K562 (cell line): ENCODE results near the gene SLC27A4. TPM values are rescaled to one million over a fixed set of nuclear protein-coding genes. Genes with fewer than 3 reads are reported as not detected.

Experiments
- GATAD2A ChIP-seq: fragments of 450-650 bp; IDR thresholded peaks from 2 replicates; pipeline ENCODE4 v1.6.1; 2017
- HINFP ChIP-seq: fragments of 450-650 bp; conservative IDR thresholded peaks from 2 replicates; pipeline ENCODE4 v1.6.1; 2016; ENCODE audit warnings: missing genetic modification characterization, low read depth, mild to moderate bottlenecking, control low read depth, missing compliant biosample characterization
- HMG20A ChIP-seq: fragments of 450-650 bp; formaldehyde crosslinking; conservative IDR thresholded peaks from 2 replicates; pipeline ENCODE4 v1.4.0; 2020; ENCODE audit warnings: mild to moderate bottlenecking, mixed read lengths
- MAFF ChIP-seq: IDR thresholded peaks from 2 replicates; pipeline ENCODE4 v1.6.1; 2012; ENCODE audit warnings: low read length, improper control_type of control experiment
- MAFK ChIP-seq: IDR thresholded peaks from 2 replicates; pipeline ENCODE4 v1.6.1; 2011; ENCODE audit warnings: low read length, improper control_type of control experiment
- RB1 ChIP-seq: fragments of 450-650 bp; IDR thresholded peaks from 2 replicates; pipeline ENCODE4 v1.6.1; 2017; ENCODE audit warnings: low read depth, mild to moderate bottlenecking
- RFX7 ChIP-seq: fragments of 250-450 bp; sonication (Bioruptor Pico); IDR thresholded peaks from 2 replicates; pipeline ENCODE4 v1.5.1; 2021; ENCODE audit warnings: mild to moderate bottlenecking
- SIN3B ChIP-seq: fragments of 450-650 bp; IDR thresholded peaks from 2 replicates; pipeline ENCODE4 v1.6.1; 2017; ENCODE audit warnings: low read depth, mild to moderate bottlenecking, moderate library complexity
- SRSF3 ChIP-seq: fragments of 200-400 bp; formaldehyde crosslinking; IDR thresholded peaks from 2 replicates; pipeline ENCODE4 v1.6.1; 2016; ENCODE audit warnings: mild to moderate bottlenecking, low read length, moderate library complexity; ENCODE audit not compliant: insufficient read depth
- ZNF431 ChIP-seq: sonication (generic); formaldehyde crosslinking; IDR thresholded peaks from 2 replicates; pipeline ENCODE4 v1.8.0; 2022; ENCODE audit warnings: mild to moderate bottlenecking, missing genetic modification reagents
- ZNF609 ChIP-seq: sonication (generic); formaldehyde crosslinking; IDR thresholded peaks from 2 replicates; pipeline ENCODE4 v1.8.1; 2023; ENCODE audit warnings: missing genetic modification reagents, mild to moderate bottlenecking, borderline replicate concordance
- ZNF668 ChIP-seq: fragments of 250-450 bp; sonication (Bioruptor Pico); IDR thresholded peaks from 2 replicates; pipeline ENCODE4 v1.8.0; 2022; ENCODE audit warnings: mild to moderate bottlenecking, inconsistent platforms
- ZNF696 ChIP-seq: fragments of 250-450 bp; sonication (Bioruptor Pico); conservative IDR thresholded peaks from 2 replicates; pipeline ENCODE4 v1.4.0; 2020; ENCODE audit warnings: mild to moderate bottlenecking, moderate library complexity
- polyA plus RNA-seq, 8 experiments: library from polyadenylated mRNA; depleted of rRNA in 4 of 8; stranded (reverse) in 5 of 8; unstranded in 3 of 8; fragments of >200 nt; fragmentation: Nextera tagmentation in 2 of 8; fragmentation: Illumina TruSeq in 1 of 8; extraction: Ambion mirVana in 2 of 8; extraction: Trizol in 1 of 8; gene quantifications; 2 replicates each; pipeline versions ENCODE4 v1.2.1 to v1.2.3, GENCODE V29; 2011 to 2014; ENCODE audit warnings: inconsistent platforms in 1 of 8, missing spikeins in 1 of 8
- total RNA-seq, 7 experiments: library from RNA; depleted of rRNA in 6 of 7; stranded (reverse); fragments of >200 nt in 6 of 7; fragmentation: Illumina TruSeq in 2 of 7; extraction: Trizol in 2 of 7; gene quantifications; 2 replicates each; pipeline versions ENCODE4 v1.2.1 to v1.2.3, GENCODE V29; 2011 to 2021; ENCODE audit warnings: low replicate concordance in 1 of 7
- TF ChIP-seq, protein P1 (sequence below): sonication (generic); IDR thresholded peaks from 2 replicates; pipeline ENCODE4 v1.6.1; 2016
- TF ChIP-seq, protein P2 (sequence below): fragments of 450-650 bp; IDR thresholded peaks from 2 replicates; pipeline ENCODE4 v1.6.1; 2016; ENCODE audit warnings: borderline replicate concordance
- TF ChIP-seq, protein P3 (sequence below): sonication (generic); formaldehyde crosslinking; IDR thresholded peaks from 2 replicates; pipeline ENCODE4 v1.8.0; 2023; ENCODE audit warnings: mild to moderate bottlenecking, missing genetic modification reagents

The SLC27A4 gene
- total and polyA plus RNA-seq, 9 of the 15 experiments (the other 6 are each of a cell fraction or from before 2014, with no cell fraction given), result 0.25 to 35.7 (median 14.0) TPM

- TF ChIP-seq ZNF609 (CRISPR knock-in tag) (no peak), RFX7 (CRISPR knock-in tag) (no peak), GATAD2A (0 out of 2 replicates have a peak, but pooled peaks have one; percentile 70), MAFF (no peak), ZNF668 (CRISPR knock-in tag) (no peak), MAFK (no peak), SIN3B (no peak), SRSF3 (no peak), HINFP (tag) (no peak), HMG20A (CRISPR knock-in tag) (no peak), ZNF431 (CRISPR knock-in tag) (no peak), ZNF696 (CRISPR knock-in tag) (no peak), RB1 (peak; percentile 76; the same call in 1 of the 2 replicates)
- TF ChIP-seq, protein P1, sequence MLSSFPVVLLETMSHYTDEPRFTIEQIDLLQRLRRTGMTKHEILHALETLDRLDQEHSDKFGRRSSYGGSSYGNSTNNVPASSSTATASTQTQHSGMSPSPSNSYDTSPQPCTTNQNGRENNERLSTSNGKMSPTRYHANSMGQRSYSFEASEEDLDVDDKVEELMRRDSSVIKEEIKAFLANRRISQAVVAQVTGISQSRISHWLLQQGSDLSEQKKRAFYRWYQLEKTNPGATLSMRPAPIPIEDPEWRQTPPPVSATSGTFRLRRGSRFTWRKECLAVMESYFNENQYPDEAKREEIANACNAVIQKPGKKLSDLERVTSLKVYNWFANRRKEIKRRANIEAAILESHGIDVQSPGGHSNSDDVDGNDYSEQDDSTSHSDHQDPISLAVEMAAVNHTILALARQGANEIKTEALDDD, result no peak
- TF ChIP-seq, protein P2, sequence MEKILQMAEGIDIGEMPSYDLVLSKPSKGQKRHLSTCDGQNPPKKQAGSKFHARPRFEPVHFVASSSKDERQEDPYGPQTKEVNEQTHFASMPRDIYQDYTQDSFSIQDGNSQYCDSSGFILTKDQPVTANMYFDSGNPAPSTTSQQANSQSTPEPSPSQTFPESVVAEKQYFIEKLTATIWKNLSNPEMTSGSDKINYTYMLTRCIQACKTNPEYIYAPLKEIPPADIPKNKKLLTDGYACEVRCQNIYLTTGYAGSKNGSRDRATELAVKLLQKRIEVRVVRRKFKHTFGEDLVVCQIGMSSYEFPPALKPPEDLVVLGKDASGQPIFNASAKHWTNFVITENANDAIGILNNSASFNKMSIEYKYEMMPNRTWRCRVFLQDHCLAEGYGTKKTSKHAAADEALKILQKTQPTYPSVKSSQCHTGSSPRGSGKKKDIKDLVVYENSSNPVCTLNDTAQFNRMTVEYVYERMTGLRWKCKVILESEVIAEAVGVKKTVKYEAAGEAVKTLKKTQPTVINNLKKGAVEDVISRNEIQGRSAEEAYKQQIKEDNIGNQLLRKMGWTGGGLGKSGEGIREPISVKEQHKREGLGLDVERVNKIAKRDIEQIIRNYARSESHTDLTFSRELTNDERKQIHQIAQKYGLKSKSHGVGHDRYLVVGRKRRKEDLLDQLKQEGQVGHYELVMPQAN, result no peak
- TF ChIP-seq, protein P3, sequence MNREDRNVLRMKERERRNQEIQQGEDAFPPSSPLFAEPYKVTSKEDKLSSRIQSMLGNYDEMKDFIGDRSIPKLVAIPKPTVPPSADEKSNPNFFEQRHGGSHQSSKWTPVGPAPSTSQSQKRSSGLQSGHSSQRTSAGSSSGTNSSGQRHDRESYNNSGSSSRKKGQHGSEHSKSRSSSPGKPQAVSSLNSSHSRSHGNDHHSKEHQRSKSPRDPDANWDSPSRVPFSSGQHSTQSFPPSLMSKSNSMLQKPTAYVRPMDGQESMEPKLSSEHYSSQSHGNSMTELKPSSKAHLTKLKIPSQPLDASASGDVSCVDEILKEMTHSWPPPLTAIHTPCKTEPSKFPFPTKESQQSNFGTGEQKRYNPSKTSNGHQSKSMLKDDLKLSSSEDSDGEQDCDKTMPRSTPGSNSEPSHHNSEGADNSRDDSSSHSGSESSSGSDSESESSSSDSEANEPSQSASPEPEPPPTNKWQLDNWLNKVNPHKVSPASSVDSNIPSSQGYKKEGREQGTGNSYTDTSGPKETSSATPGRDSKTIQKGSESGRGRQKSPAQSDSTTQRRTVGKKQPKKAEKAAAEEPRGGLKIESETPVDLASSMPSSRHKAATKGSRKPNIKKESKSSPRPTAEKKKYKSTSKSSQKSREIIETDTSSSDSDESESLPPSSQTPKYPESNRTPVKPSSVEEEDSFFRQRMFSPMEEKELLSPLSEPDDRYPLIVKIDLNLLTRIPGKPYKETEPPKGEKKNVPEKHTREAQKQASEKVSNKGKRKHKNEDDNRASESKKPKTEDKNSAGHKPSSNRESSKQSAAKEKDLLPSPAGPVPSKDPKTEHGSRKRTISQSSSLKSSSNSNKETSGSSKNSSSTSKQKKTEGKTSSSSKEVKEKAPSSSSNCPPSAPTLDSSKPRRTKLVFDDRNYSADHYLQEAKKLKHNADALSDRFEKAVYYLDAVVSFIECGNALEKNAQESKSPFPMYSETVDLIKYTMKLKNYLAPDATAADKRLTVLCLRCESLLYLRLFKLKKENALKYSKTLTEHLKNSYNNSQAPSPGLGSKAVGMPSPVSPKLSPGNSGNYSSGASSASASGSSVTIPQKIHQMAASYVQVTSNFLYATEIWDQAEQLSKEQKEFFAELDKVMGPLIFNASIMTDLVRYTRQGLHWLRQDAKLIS, result no peak
Measured at GRCh38 chr9:128341435-128341849, 1.1 kb downstream of the SLC27A4 start (continued).
